ENCODE results near the gene CHMP1B. TPM values are rescaled to one million over a fixed set of nuclear protein-coding genes. Genes with fewer than 3 reads are reported as not detected.

The CHMP1B gene
- total RNA-seq, 1 donor from 2014 or later: 26.8 TPM

GRCh38 chr18:11902522-11903292 lies 51.5 kb downstream of the CHMP1B start:
- Mint-ChIP-seq H3K27ac (peak overlapping the region; percentile 15), H3K36me3 (ENCODE audit: low read depth) (peaks cover 24% of the 10 kb centered on the region), H3K4me3 (no peak overlapping the region), H3K27me3 (ENCODE audit: insufficient read depth) (no peaks in the 10 kb centered on the region), H3K9me3 (no peaks in the 10 kb centered on the region), H3K4me1 (ENCODE audit: low read depth) (peaks cover 20% of the 10 kb centered on the region)
- no peak for DNase-seq (ENCODE audit: low spot score)
- intact Hi-C loops (cut with micrococcal nuclease): no loop called here

Other genes starting within 250 kb of the CHMP1B start
- not detected in 2 replicates for gene SLC35G4, start 241.8 kb upstream of the CHMP1B start, total RNA-seq
- 0.21 and 0.24 TPM in 2 replicates for gene GNAL, start 162.1 kb upstream of the CHMP1B start, total RNA-seq
- 45.8 and 47.4 TPM in 2 replicates for gene MPPE1, start 56.9 kb downstream of the CHMP1B start, total RNA-seq
- gene IMPA2, start 130.1 kb downstream of the CHMP1B start, total RNA-seq: 14.4 and 19.3 TPM in 2 replicates
- not detected in 2 replicates for gene ANKRD62, start 242.4 kb downstream of the CHMP1B start, total RNA-seq